Mesenchymal stem cell (in vitro differentiated cells and primary cell): ENCODE data around the gene NUP93.

ENCODE experiments used
- DNase-seq: peaks from one replicate; pipeline ENCODE4 v3.0.0-alpha.2; 2013
- H2AFZ ChIP-seq: one replicate; pipeline ENCODE4 v1.6.1; 2013; ENCODE audit warnings: low read depth, mild to moderate bottlenecking, control low read depth, inconsistent platforms, low read length, moderate library complexity
- H2AK5ac ChIP-seq: 2 replicates; pipeline ENCODE4 v1.6.1; 2013; ENCODE audit warnings: low read length, moderate library complexity, mild to moderate bottlenecking, inconsistent platforms; ENCODE audit not compliant: severe bottlenecking
- H2BK120ac ChIP-seq: one replicate; pipeline ENCODE4 v1.6.1; 2013; ENCODE audit warnings: low read depth, mild to moderate bottlenecking, inconsistent platforms, low read length, moderate library complexity
- H2BK12ac ChIP-seq, 2 experiments: one replicate each; pipeline ENCODE4 v1.6.1; 2013; ENCODE audit warnings: inconsistent platforms in 2 of 2, low read length in 2 of 2, mild to moderate bottlenecking in 2 of 2, moderate library complexity in 2 of 2, control low read depth in 1 of 2
- H2BK15ac ChIP-seq: one replicate; pipeline ENCODE4 v1.6.1; 2013; ENCODE audit warnings: mild to moderate bottlenecking, low read depth, inconsistent platforms; ENCODE audit not compliant: poor library complexity, severe bottlenecking
- H2BK5ac ChIP-seq: 2 replicates; pipeline ENCODE4 v1.6.1; 2013; ENCODE audit warnings: low read depth, mild to moderate bottlenecking, low read length, control low read depth, inconsistent platforms; ENCODE audit not compliant: poor library complexity, severe bottlenecking
- H3K14ac ChIP-seq, 2 experiments: one replicate each; pipeline ENCODE4 v1.6.1; 2013; ENCODE audit warnings: inconsistent platforms in 2 of 2, low read length in 2 of 2, control low read depth in 1 of 2, mild to moderate bottlenecking in 1 of 2, moderate library complexity in 1 of 2
- H3K18ac ChIP-seq, 2 experiments: one replicate each; pipeline ENCODE4 v1.6.1; 2013; ENCODE audit warnings: inconsistent platforms in 2 of 2, low read length in 2 of 2, control low read depth in 1 of 2, low read depth in 1 of 2, mild to moderate bottlenecking in 1 of 2
- H3K23ac ChIP-seq, 2 experiments: one replicate each; pipeline ENCODE4 v1.6.1; 2013; ENCODE audit warnings: inconsistent platforms in 2 of 2, low read length in 2 of 2, mild to moderate bottlenecking in 2 of 2, moderate library complexity in 2 of 2, control low read depth in 1 of 2
- H3K27ac ChIP-seq: 2 replicates; pipeline ENCODE4 v1.5.1; 2013; ENCODE audit warnings: mild to moderate bottlenecking, moderate library complexity, low read length, control low read depth, inconsistent platforms; ENCODE audit not compliant: poor library complexity, severe bottlenecking
- H3K27me3 ChIP-seq, 2 experiments: 2 replicates each; pipeline versions ENCODE4 v1.6.1 to v1.7.0; 2013; ENCODE audit warnings: low read length in 2 of 2, mild to moderate bottlenecking in 2 of 2, moderate library complexity in 2 of 2, control low read depth in 1 of 2, inconsistent platforms in 1 of 2; ENCODE audit not compliant: control insufficient read depth in 1 of 2, insufficient read depth in 1 of 2
- H3K36me3 ChIP-seq, 2 experiments: 2 replicates each; pipeline versions ENCODE4 v1.6.1 to v1.7.0; 2013; ENCODE audit warnings: low read length in 2 of 2, control low read depth in 1 of 2, inconsistent platforms in 1 of 2, low read depth in 1 of 2, mild to moderate bottlenecking in 1 of 2; ENCODE audit not compliant: insufficient read depth in 2 of 2, control insufficient read depth in 1 of 2
- H3K4ac ChIP-seq, 2 experiments: one replicate each; pipeline ENCODE4 v1.6.1; 2013; ENCODE audit warnings: inconsistent platforms in 2 of 2, low read length in 2 of 2, mild to moderate bottlenecking in 2 of 2, moderate library complexity in 2 of 2, control low read depth in 1 of 2, low read depth in 1 of 2
- H3K4me1 ChIP-seq: 2 replicates; pipeline ENCODE4 v1.6.1; 2013; ENCODE audit warnings: low read depth, low read length, control low read depth; ENCODE audit not compliant: control insufficient read depth, insufficient read depth
- H3K4me2 ChIP-seq: 2 replicates; pipeline ENCODE4 v1.6.1; 2013; ENCODE audit warnings: low read length, mild to moderate bottlenecking, inconsistent platforms; ENCODE audit not compliant: poor library complexity, severe bottlenecking
- H3K4me3 ChIP-seq, 2 experiments: 2 replicates each; pipeline versions ENCODE4 v1.5.1 to v1.7.0; 2013; ENCODE audit warnings: low read length in 2 of 2, mild to moderate bottlenecking in 2 of 2, control low read depth in 1 of 2, low read depth in 1 of 2; ENCODE audit not compliant: insufficient read depth in 1 of 2
- H3K79me1 ChIP-seq: replicated peaks from 2 replicates; pipeline ENCODE4 v1.6.1; 2013; ENCODE audit warnings: mild to moderate bottlenecking, control low read depth, low read length, inconsistent platforms; ENCODE audit not compliant: poor library complexity, severe bottlenecking
- H3K9ac ChIP-seq: 2 replicates; pipeline ENCODE4 v1.7.0; 2013; ENCODE audit warnings: mild to moderate bottlenecking, low read length, moderate library complexity
- H3K9me3 ChIP-seq: 2 replicates; pipeline ENCODE4 v1.7.0; 2013; ENCODE audit warnings: mild to moderate bottlenecking, low read length; ENCODE audit not compliant: control insufficient read depth
- H4K8ac ChIP-seq: one replicate; pipeline ENCODE4 v1.6.1; 2013; ENCODE audit warnings: inconsistent platforms, mild to moderate bottlenecking, low read length, moderate library complexity
- H4K91ac ChIP-seq: one replicate; pipeline ENCODE4 v1.6.1; 2013; ENCODE audit warnings: mild to moderate bottlenecking, low read length, inconsistent platforms
- WGBS: methylation state at CpG from one replicate; pipeline ENCODE4 v1.1.7; 2013; ENCODE audit warnings: mixed read lengths; 5-methylcytosine and 5-hydroxymethylcytosine counted together

Gene NUP93

GRCh38 chr16:56787167-56787566 lies 57.2 kb downstream of the NUP93 start:
- Histone ChIP-seq H3K36me3 (no peaks in the 10 kb centered on the region), H3K27me3 (no peaks in the 10 kb centered on the region), H2AFZ (no peak overlapping the region), H4K91ac (no peak overlapping the region), H3K4me1 (peaks cover 4% of the 10 kb centered on the region), H2AK5ac (no peak overlapping the region), H3K18ac (no peak overlapping the region), H2BK5ac (no peak overlapping the region), H3K9ac (no peak overlapping the region), H4K8ac (no peak overlapping the region), H2BK12ac (no peak overlapping the region), H2BK120ac (no peak overlapping the region), H3K9me3 (no peaks in the 10 kb centered on the region), H3K4me2 (no peak overlapping the region), H3K4me3 (no peak overlapping the region), H3K79me1 (peaks cover 29% of the 10 kb centered on the region), H3K27ac (no peak overlapping the region), H3K14ac (no peak overlapping the region), H3K4ac (no peak overlapping the region), H2BK15ac (peak overlapping the region; percentile 82), H3K23ac (no peak overlapping the region)
- DNase-seq = no peak
- 62% methylated on average over 6 of the region's 6 CpGs for WGBS

GRCh38 chr16:56788435-56788834 lies 58.5 kb downstream of the NUP93 start:
- no peak overlapping the region for H2BK15ac ChIP-seq
- no peak for DNase-seq
- no peak overlapping the region for H3K18ac ChIP-seq
- H2BK5ac ChIP-seq = no peak overlapping the region
- H3K4me2 ChIP-seq = no peak overlapping the region
- no peak overlapping the region for H4K91ac ChIP-seq
- no peak overlapping the region for H3K4ac ChIP-seq
- no peak overlapping the region for H3K4me3 ChIP-seq
- H2AK5ac ChIP-seq = no peak overlapping the region
- H4K8ac ChIP-seq = no peak overlapping the region
- peaks cover 5% of the 10 kb centered on the region for H3K4me1 ChIP-seq
- H3K14ac ChIP-seq = no peak overlapping the region
- H3K79me1 ChIP-seq = peaks cover 29% of the 10 kb centered on the region
- H3K27ac ChIP-seq = no peak overlapping the region
- 89% methylated on average over 4 of the region's 4 CpGs for WGBS
- no peak overlapping the region for H3K23ac ChIP-seq
- no peak overlapping the region for H2BK12ac ChIP-seq
- H3K9ac ChIP-seq = no peak overlapping the region
- no peaks in the 10 kb centered on the region for H3K36me3 ChIP-seq
- H2AFZ ChIP-seq = no peak overlapping the region
- H3K9me3 ChIP-seq = no peaks in the 10 kb centered on the region
- H3K27me3 ChIP-seq = no peaks in the 10 kb centered on the region
- H2BK120ac ChIP-seq = no peak overlapping the region

- peaks cover 7% of the 10 kb centered on the region for H3K4me1 ChIP-seq
- no peaks in the 10 kb centered on the region for H3K27me3 ChIP-seq
- H3K79me1 ChIP-seq = peaks cover 28% of the 10 kb centered on the region
- H3K23ac ChIP-seq = no peak overlapping the region
- no peaks in the 10 kb centered on the region for H3K36me3 ChIP-seq
- WGBS = 95% methylated on average over 2 of the region's 5 CpGs
- H2AK5ac ChIP-seq = no peak overlapping the region
- no peak overlapping the region for H3K27ac ChIP-seq
- H2BK5ac ChIP-seq = no peak overlapping the region
- no peak overlapping the region for H3K4me2 ChIP-seq
- H2BK12ac ChIP-seq = no peak overlapping the region
- H3K4ac ChIP-seq = no peak overlapping the region
- no peak for DNase-seq
- H4K91ac ChIP-seq = no peak overlapping the region
- no peak overlapping the region for H3K18ac ChIP-seq
- no peak overlapping the region for H2BK15ac ChIP-seq
- H3K9ac ChIP-seq = no peak overlapping the region
- no peak overlapping the region for H4K8ac ChIP-seq
- H3K14ac ChIP-seq = no peak overlapping the region
- no peak overlapping the region for H2BK120ac ChIP-seq
- no peaks in the 10 kb centered on the region for H3K9me3 ChIP-seq
- H3K4me3 ChIP-seq = no peak overlapping the region
- no peak overlapping the region for H2AFZ ChIP-seq
These were observed 59.4 kb downstream of the NUP93 start for GRCh38 chr16:56789360-56789759.

- Histone ChIP-seq H2BK5ac (no peak overlapping the region), H2BK15ac (no peak overlapping the region), H3K79me1 (peaks cover 30% of the 10 kb centered on the region), H3K18ac (no peak overlapping the region), H3K14ac (no peak overlapping the region), H3K23ac (no peak overlapping the region), H3K4me2 (no peak overlapping the region), H2AK5ac (peak overlapping the region; percentile 49), H3K27ac (no peak overlapping the region), H3K4me1 (peaks cover 10% of the 10 kb centered on the region), H3K9me3 (no peaks in the 10 kb centered on the region), H2BK12ac (no peak overlapping the region), H2AFZ (no peak overlapping the region), H3K9ac (no peak overlapping the region), H4K91ac (no peak overlapping the region), H4K8ac (peak overlapping the region; percentile 55), H3K27me3 (no peaks in the 10 kb centered on the region), H3K4ac (no peak overlapping the region), H2BK120ac (no peak overlapping the region), H3K36me3 (no peaks in the 10 kb centered on the region), H3K4me3 (no peak overlapping the region)
- DNase-seq = no peak
These were observed 63.0 kb downstream of the NUP93 start for GRCh38 chr16:56792967-56793366.
